GM23338 (cell line): ENCODE results near the gene CCNB3.

Experiments
- CREB1 ChIP-seq: fragments of 250-450 bp; sonication (Bioruptor Pico); IDR thresholded peaks from 2 replicates; pipeline ENCODE4 v1.5.0; 2020; ENCODE audit warnings: low read depth, mild to moderate bottlenecking, moderate library complexity
- ETS1 ChIP-seq: IDR thresholded peaks from 2 replicates; pipeline ENCODE4 v1.6.1; 2016; ENCODE audit warnings: antibody characterized with exemption
- EZH2 ChIP-seq: fragments of 200-600 bp; sonication (generic); IDR thresholded peaks from one replicate; pipeline ENCODE4 v1.8.0; 2017; ENCODE audit warnings: antibody characterized with exemption, mild to moderate bottlenecking, low read depth; ENCODE audit not compliant: unreplicated experiment
- EZH2phosphoT487 ChIP-seq: fragments of 200-600 bp; sonication (generic); IDR thresholded peaks from one replicate; pipeline ENCODE4 v1.8.1; 2018; ENCODE audit warnings: antibody characterized with exemption; ENCODE audit not compliant: unreplicated experiment
- JUNB ChIP-seq: IDR thresholded peaks from one replicate; pipeline ENCODE4 v1.6.1; 2016; ENCODE audit warnings: antibody characterized with exemption; ENCODE audit not compliant: unreplicated experiment
- POLR2AphosphoS5 ChIP-seq: IDR thresholded peaks from 2 replicates; pipeline ENCODE4 v1.6.1; 2016; ENCODE audit warnings: antibody characterized with exemption, low read depth
- TF ChIP-seq, protein P1 (sequence below), 2 experiments: fragments of 200-600 bp in 1 of 2; sonication (generic) in 1 of 2; conservative IDR thresholded peaks; 2 replicates each; pipeline versions ENCODE4 v1.5.1 to v1.6.1; 2016 to 2017; ENCODE audit warnings: antibody characterized with exemption in 2 of 2, low read depth in 2 of 2, mild to moderate bottlenecking in 2 of 2, moderate library complexity in 1 of 2
- TF ChIP-seq, protein P2 (sequence below): fragments of 250-450 bp; sonication (Bioruptor Pico); IDR thresholded peaks from 2 replicates; pipeline ENCODE4 v1.5.0; 2020; ENCODE audit warnings: mild to moderate bottlenecking, moderate library complexity

DNA sequence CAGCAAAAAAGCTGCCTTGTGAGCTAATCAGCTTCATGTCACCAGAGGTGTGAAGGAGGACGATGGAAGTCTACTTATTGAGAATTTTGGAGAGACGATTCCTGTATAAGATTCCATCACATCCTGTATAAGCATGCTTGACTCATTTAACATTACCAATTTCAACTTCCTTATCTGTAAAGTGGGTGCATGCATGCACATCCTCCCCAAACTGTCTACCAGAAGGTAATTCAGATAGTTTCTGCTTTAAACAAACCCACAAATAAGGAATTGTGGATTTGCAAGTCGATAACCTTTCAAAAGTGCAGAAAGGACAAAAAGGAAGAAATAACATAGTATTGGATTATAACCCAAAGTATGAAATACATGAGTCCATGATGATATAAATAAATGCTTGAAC, 34.8 kb upstream of the CCNB3 start:
- TF ChIP-seq, protein P1, sequence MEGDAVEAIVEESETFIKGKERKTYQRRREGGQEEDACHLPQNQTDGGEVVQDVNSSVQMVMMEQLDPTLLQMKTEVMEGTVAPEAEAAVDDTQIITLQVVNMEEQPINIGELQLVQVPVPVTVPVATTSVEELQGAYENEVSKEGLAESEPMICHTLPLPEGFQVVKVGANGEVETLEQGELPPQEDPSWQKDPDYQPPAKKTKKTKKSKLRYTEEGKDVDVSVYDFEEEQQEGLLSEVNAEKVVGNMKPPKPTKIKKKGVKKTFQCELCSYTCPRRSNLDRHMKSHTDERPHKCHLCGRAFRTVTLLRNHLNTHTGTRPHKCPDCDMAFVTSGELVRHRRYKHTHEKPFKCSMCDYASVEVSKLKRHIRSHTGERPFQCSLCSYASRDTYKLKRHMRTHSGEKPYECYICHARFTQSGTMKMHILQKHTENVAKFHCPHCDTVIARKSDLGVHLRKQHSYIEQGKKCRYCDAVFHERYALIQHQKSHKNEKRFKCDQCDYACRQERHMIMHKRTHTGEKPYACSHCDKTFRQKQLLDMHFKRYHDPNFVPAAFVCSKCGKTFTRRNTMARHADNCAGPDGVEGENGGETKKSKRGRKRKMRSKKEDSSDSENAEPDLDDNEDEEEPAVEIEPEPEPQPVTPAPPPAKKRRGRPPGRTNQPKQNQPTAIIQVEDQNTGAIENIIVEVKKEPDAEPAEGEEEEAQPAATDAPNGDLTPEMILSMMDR (conservative IDR thresholded peaks at IDR 0.05; ENCODE audit: low read depth in 2 of 2), result no peak
- no peak for TF ChIP-seq EZH2phosphoT487
- TF ChIP-seq EZH2, result no peak
- no peak for TF ChIP-seq POLR2AphosphoS5
- TF ChIP-seq, protein P2, sequence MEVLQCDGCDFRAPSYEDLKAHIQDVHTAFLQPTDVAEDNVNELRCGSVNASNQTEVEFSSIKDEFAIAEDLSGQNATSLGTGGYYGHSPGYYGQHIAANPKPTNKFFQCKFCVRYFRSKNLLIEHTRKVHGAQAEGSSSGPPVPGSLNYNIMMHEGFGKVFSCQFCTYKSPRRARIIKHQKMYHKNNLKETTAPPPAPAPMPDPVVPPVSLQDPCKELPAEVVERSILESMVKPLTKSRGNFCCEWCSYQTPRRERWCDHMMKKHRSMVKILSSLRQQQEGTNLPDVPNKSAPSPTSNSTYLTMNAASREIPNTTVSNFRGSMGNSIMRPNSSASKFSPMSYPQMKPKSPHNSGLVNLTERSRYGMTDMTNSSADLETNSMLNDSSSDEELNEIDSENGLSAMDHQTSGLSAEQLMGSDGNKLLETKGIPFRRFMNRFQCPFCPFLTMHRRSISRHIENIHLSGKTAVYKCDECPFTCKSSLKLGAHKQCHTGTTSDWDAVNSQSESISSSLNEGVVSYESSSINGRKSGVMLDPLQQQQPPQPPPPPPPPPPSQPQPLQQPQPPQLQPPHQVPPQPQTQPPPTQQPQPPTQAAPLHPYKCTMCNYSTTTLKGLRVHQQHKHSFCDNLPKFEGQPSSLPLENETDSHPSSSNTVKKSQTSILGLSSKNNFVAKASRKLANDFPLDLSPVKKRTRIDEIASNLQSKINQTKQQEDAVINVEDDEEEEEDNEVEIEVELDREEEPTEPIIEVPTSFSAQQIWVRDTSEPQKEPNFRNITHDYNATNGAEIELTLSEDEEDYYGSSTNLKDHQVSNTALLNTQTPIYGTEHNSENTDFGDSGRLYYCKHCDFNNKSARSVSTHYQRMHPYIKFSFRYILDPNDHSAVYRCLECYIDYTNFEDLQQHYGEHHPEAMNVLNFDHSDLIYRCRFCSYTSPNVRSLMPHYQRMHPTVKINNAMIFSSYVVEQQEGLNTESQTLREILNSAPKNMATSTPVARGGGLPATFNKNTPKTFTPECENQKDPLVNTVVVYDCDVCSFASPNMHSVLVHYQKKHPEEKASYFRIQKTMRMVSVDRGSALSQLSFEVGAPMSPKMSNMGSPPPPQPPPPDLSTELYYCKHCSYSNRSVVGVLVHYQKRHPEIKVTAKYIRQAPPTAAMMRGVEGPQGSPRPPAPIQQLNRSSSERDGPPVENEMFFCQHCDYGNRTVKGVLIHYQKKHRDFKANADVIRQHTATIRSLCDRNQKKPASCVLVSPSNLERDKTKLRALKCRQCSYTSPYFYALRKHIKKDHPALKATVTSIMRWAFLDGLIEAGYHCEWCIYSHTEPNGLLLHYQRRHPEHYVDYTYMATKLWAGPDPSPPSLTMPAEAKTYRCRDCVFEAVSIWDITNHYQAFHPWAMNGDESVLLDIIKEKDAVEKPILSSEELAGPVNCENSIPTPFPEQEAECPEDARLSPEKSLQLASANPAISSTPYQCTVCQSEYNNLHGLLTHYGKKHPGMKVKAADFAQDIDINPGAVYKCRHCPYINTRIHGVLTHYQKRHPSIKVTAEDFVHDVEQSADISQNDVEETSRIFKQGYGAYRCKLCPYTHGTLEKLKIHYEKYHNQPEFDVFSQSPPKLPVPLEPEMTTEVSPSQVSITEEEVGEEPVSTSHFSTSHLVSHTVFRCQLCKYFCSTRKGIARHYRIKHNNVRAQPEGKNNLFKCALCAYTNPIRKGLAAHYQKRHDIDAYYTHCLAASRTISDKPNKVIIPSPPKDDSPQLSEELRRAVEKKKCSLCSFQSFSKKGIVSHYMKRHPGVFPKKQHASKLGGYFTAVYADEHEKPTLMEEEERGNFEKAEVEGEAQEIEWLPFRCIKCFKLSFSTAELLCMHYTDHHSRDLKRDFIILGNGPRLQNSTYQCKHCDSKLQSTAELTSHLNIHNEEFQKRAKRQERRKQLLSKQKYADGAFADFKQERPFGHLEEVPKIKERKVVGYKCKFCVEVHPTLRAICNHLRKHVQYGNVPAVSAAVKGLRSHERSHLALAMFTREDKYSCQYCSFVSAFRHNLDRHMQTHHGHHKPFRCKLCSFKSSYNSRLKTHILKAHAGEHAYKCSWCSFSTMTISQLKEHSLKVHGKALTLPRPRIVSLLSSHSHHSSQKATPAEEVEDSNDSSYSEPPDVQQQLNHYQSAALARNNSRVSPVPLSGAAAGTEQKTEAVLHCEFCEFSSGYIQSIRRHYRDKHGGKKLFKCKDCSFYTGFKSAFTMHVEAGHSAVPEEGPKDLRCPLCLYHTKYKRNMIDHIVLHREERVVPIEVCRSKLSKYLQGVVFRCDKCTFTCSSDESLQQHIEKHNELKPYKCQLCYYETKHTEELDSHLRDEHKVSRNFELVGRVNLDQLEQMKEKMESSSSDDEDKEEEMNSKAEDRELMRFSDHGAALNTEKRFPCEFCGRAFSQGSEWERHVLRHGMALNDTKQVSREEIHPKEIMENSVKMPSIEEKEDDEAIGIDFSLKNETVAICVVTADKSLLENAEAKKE, result no peak
- TF ChIP-seq CREB1 (CRISPR knock-in tag), result no peak
- no peak for TF ChIP-seq ETS1
- TF ChIP-seq JUNB, result no peak
